Epidermal melanocyte (primary cell): Measurements from ENCODE around the gene ALX4.

Experiments used
- DNase-seq: peaks from one replicate; pipeline ENCODE4 v3.0.0; 2011; ENCODE audit warnings: low spot score; ENCODE audit not compliant: insufficient read length

ALX4 gene

DNA sequence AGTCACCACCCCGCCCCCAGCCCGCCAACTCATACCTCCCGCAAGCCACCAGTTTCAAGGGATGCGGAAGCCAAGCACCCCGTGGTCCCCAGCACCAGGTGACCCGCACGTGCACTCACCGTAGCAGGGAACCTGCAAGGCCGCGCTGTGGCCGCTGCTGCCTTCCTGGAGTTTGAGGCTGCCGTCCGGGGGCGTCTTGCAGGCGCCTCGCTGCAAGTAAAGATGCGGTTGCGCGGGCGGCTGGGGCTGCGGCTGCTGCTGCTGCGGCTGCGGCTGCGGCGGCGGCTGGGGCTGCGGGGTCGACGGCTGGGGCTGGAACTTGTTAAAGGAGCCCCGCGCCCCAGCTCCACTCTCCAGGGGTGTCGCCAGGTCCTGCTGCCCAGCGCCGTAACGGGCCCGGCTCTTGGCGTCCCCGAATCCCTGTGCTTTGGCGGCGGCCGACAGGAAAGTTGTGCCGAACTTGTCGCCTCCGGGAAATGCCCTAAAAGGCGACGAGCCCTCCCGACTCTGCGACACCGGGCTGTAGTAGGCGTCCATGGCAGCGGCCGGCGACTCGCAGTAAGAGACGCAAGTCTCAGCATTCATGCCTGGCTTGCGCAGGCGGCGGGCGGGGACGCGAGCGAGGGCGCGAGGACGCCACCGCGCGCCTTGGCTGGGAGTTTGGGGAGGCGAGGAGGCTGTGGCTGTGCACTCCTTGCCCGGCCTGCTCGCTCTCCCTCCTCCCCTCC is at the start of gene ALX4:
TSS of gene ALX4 (minus strand) at position 662 of the 728 bp plus-strand sequence. CDS start at position 585, 77 bp downstream.
- no peak for DNase-seq

DNA sequence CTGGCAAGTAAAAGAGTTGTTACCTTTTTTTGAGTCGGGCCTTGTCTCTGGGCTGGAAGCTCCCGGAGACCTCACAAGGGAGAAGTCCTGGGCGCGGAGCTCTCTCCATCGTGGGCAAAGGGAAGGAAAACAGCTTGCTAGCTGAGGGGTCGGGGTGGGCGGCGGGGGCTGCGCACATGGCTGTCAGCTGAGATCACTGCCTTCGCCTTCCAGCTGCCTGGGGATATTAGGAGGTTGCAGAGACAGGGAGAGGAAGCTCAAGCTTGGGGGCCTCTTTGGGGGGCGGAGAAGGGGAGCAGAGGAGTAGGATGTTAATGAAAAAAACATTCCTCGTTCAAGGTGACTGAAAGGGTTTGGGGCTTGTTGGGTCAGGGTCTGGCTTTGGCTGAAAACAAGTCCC is 49.2 kb upstream of the ALX4 start:
- DNase-seq: no peak

DNA sequence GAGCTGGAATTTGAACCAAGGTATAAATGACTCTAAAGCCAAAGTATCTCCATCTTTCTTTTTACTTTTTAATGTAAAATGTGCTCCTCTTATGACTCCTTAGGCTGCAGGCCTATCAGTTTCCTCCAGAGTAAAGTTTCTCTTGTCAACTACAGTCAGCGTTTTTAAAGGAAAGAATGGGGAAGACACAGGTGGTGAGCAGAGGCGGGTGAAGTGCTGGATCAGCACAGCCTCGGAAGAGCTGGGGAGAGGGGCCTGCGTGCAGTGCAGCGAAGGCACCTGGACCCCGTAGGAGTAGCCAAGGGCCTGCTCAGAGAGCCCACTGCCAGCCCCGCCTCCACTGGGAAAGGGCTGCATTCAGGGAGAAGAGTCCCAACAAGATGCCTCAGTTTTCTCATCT is 48.8 kb upstream of the ALX4 start:
- no peak for DNase-seq

DNA sequence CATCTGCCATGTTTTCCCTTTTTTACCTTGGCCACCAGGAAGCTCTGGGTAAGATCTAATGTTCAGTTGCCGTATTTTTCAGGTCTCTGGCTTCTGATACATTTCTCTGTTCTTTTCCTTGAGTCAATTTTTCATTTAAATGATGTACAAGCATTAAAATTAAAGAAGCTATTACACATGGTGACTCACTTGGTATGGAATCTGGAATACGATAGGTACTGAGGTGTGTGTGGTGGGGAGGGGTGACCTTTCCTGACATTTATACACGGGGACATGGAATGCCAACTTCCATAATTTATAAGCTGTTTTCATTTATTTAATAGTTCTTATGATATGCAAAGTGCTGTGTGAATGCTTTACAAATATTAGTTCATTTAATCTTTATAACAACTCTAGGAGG is 47.8 kb upstream of the ALX4 start:
- no peak for DNase-seq

DNA sequence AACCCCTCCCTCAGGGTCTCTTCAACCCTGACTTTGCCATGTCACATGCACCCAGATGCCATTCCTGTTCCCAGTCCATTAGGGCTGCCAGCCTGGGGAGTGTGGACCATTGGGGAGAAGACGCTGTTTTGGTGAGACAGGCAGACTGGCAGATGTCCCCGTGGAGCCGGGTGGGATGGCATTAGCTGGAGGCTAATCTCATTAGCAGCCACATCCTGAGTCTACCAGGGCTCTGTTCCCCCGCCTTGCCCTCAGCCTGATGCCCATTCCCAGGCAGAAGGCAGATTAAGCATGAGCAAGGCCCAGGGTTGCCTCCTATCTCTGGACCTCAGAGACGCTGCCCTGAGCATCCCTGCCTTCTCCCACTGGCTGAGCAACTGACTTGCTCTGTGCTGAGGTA is 46.4 kb upstream of the ALX4 start:
- no peak for DNase-seq

- no peak for DNase-seq
Observed at GRCh38 chr11:44351898-44352498, 42.1 kb upstream of the ALX4 start.

GRCh38 chr11:44351006-44351660 is 41.2 kb upstream of the ALX4 start:
- DNase-seq: no peak

DNA sequence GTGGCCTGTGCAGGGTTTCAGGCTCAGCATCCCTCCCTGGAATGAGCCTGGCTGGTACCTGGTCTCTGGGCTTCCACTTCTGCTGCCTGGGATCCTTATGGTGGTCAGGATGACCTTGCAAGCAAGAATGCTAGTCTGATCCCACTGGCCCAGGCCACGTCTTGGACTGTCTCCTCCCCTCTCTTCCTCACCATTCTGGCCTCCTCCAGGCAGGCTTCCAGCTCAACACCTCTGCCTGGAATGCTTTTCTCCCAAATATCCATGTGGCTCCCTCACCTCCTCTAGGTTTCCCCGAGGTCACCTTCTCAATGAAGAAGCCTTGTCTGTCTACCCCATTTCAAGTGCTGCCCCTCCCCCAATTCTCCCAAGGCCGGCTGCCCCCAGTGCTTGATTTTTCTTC is 39.4 kb upstream of the ALX4 start:
- DNase-seq: no peak

GRCh38 chr11:44348721-44349120 is 38.8 kb upstream of the ALX4 start:
- DNase-seq: no peak

GRCh38 chr11:44348114-44348513 is 38.2 kb upstream of the ALX4 start:
- no peak for DNase-seq

DNA sequence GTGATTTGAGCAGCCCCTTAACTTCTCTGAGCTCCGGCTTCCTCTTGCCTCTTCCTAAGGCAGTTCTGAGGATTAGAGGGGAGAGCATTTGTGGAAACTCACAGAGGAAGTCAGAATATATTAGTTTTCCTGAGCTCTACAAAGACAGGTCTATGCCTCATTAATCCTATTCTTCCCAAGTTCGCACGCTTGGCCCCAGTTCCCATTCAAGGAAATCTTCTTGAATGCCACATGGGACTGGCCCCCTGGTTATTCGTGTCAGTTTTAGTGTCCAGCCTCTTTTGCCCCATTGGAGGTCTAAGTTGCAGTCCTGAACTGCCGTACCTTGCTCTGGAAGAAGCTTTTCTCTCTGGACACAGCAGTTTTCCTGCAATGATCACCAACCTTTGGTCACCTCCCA is 37.6 kb upstream of the ALX4 start:
- DNase-seq: no peak

- DNase-seq: no peak
Observed at GRCh38 chr11:44346983-44347382, 37.0 kb upstream of the ALX4 start.

GRCh38 chr11:44345781-44346180 is 35.8 kb upstream of the ALX4 start:
- DNase-seq: no peak

DNA sequence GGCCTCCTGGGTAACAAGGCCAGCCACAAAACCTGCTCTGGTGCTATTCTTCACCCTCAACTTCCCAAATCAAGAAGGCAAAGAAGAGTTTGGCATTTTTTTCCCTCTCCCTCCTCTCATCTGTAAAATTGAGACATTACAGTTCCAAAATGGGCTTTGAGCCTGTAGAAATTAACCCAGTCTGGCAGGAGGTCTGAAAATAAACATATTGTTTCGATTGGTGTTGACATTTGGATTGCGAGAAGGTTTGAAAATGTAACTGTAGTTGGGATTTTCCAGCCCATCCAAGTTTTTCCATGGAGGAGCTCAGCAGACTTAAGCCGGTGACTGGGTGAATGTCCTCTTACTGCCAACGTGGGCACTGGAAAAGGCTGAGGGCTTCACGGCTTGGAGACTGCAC is 35.0 kb upstream of the ALX4 start:
- no peak for DNase-seq

DNA sequence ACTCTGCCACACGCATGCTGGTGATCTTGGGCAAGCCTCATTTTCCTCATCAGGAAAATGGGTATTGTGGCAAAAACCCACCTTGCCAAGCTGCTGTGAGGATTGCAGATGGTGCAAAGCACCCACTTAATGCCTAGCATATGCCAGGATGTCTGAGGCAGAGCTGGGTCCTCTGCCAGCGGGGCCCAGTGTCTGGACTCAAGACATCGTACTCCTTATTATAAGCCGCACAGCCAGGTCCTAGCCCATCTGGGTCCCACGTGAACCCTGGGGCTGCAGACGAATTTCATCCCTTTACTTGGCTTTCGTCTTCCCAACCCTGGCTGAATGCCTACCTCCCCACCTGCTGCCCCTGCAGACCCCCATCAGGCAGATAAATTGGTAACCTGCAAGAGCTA is 34.5 kb upstream of the ALX4 start:
- DNase-seq: no peak

- no peak for DNase-seq
Observed at GRCh38 chr11:44343778-44344422, 34.0 kb upstream of the ALX4 start.

DNA sequence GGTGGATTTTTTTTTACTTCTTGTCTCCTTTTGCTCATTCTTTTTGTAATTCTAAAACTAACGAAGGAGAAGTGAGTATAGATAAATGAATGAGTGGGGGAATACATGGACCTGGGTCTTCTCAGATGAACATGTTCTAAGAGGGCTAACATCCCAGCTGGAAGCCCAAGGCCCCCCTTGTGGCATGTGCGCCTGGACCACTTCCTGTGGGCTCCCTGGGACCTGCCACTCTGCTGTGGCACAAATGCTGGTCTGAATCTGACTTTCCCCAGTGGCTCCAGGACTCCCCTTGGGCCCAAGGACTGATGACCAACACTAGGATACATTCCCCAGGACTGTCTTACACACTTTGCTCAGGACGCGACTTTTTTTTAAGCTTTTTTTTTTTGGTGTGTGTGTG is 32.7 kb upstream of the ALX4 start:
- DNase-seq: no peak

- no peak for DNase-seq
Observed at GRCh38 chr11:44340656-44341055, 30.7 kb upstream of the ALX4 start.

- DNase-seq: no peak
Observed at GRCh38 chr11:44339530-44339883, 29.6 kb upstream of the ALX4 start.

GRCh38 chr11:44338698-44339529 is 29.0 kb upstream of the ALX4 start:
- DNase-seq: no peak

- no peak for DNase-seq
Observed at GRCh38 chr11:44338026-44338425, 28.1 kb upstream of the ALX4 start.

- no peak for DNase-seq
Observed at GRCh38 chr11:44335919-44336318, 26.0 kb upstream of the ALX4 start.
